Left lung (tissue), 10 donors: ENCODE measurements around the gene NCOA1. TPM values are rescaled to one million over a fixed set of nuclear protein-coding genes. Genes with fewer than 3 reads are reported as not detected.

Experiments
- ATAC-seq: fragments of 200-7000 bp; cut with Tn5 transposase; one replicate; pipeline ENCODE4 v1.9.1; 2020; ENCODE audit warnings: moderate library complexity
- DNase-seq, 4 donors: peaks; one replicate each; pipeline ENCODE4 v3.0.0-alpha.2; 2013 to 2020
- H3K27ac ChIP-seq, 2 donors: fragments of 200-600 bp; sonication (generic) in 1 of 2; one replicate each; pipeline versions ENCODE4 v1.5.0 to v1.8.0; 2020 to 2021
- H3K27me3 ChIP-seq, 2 donors: fragments of 200-600 bp; sonication (generic) in 1 of 2; one replicate each; pipeline versions ENCODE4 v1.5.0 to v1.8.0; 2020 to 2021
- H3K36me3 ChIP-seq, 2 donors: fragments of 200-600 bp; sonication (generic) in 1 of 2; one replicate each; pipeline versions ENCODE4 v1.5.0 to v1.8.0; 2020 to 2021
- H3K4me1 ChIP-seq, 2 donors: fragments of 200-600 bp; one replicate each; pipeline ENCODE4 v1.8.0; 2021
- H3K4me3 ChIP-seq, 2 donors: fragments of 200-600 bp; sonication (generic) in 1 of 2; one replicate each; pipeline versions ENCODE4 v1.5.0 to v1.8.0; 2020 to 2021; ENCODE audit warnings: mild to moderate bottlenecking in 1 of 2
- H3K9me3 ChIP-seq, 2 donors: fragments of 200-600 bp; sonication (generic) in 1 of 2; one replicate each; pipeline versions ENCODE4 v1.5.0 to v1.8.0; 2020 to 2021
- CTCF ChIP-seq, 2 donors: fragments of 200-600 bp; sonication (generic) in 1 of 2; IDR thresholded peaks; one replicate each; pipeline versions ENCODE4 v1.5.0 to v1.8.0; 2021; ENCODE audit warnings: antibody characterized with exemption in 2 of 2
- intact Hi-C, 2 donors: fragments of 100-400 bp; cut with DNase I; formaldehyde crosslinking; loops; one replicate each; pipeline versions ENCODE4 v1.11.2 to v1.14.2; 2022
- polyA plus RNA-seq, 6 donors: library from polyadenylated mRNA; unstranded; fragments of 120-200 nt; gene quantifications; one replicate each; pipeline ENCODE4 v1.2.1, GENCODE V29; 2013; ENCODE audit not compliant: insufficient read length in 6 of 6
- total RNA-seq, 2 donors: library from RNA; stranded (reverse); fragmentation: NEBNext Ultra II Directional; extraction: Animal tissue kit (Norgen Biotek cat#: 25700); gene quantifications; one replicate each; pipeline ENCODE4 v1.2.1, GENCODE V29; 2021
- donor health status: DM: no; HTN: yes; CAD: no.
- donor health status: DM: no; HTN: no; CAD: no.

The NCOA1 gene
- total and polyA plus RNA-seq, 8 donors, result 32.6 to 65.3 (median 59.7) TPM

GRCh38 chr2:24473626-24474025 is 17.4 kb upstream of the NCOA1 start:
- Histone ChIP-seq H3K4me3 (no peak overlapping the region), H3K27me3 (no peaks in the 10 kb centered on the region), H3K36me3 (no peaks in the 10 kb centered on the region), H3K27ac (no peak overlapping the region), H3K4me1 (no peaks in the 10 kb centered on the region), H3K9me3 (no peaks in the 10 kb centered on the region)
- intact Hi-C loops, result no loop called here
- DNase-seq (no peak), ATAC-seq (no peak)
- no peak for TF ChIP-seq CTCF (IDR thresholded peaks at IDR 0.05)

GRCh38 chr2:24474053-24474452 is 17.0 kb upstream of the NCOA1 start:
- Histone ChIP-seq H3K27me3 (no peaks in the 10 kb centered on the region), H3K4me1 (no peaks in the 10 kb centered on the region), H3K9me3 (no peaks in the 10 kb centered on the region), H3K27ac (no peak overlapping the region), H3K4me3 (no peak overlapping the region), H3K36me3 (no peaks in the 10 kb centered on the region)
- no peak for TF ChIP-seq CTCF (IDR thresholded peaks at IDR 0.05)
- ATAC-seq (no peak), DNase-seq (no peak)
- intact Hi-C loops, result no loop called here

DNA sequence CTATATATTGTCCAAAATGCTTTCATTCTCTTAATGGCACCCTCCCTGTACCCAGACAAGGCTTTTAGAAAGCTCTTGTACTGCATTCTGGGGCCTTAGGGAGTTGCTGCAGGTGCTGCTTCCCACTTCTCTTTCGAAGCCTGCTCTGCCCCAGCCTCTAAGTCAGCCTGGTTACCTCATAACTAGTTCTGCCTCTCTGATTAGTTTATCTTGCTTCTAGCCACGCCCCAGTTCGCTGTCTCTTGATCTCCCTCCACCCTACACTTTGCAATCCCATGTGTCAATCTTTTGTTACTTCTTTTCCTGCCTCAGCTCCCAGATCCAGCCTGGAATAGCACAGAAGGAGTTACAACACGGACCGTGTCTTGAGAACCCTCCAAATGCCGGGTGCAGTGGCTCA is 13.8 kb upstream of the NCOA1 start:
- Histone ChIP-seq H3K4me3 (no peak overlapping the region), H3K36me3 (no peaks in the 10 kb centered on the region), H3K27ac (no peak overlapping the region), H3K4me1 (peaks cover 0 to 9% of the 10 kb centered on the region in 2 donors), H3K27me3 (no peaks in the 10 kb centered on the region), H3K9me3 (no peaks in the 10 kb centered on the region)
- no peak for DNase-seq
- TF ChIP-seq CTCF (IDR thresholded peaks at IDR 0.05), result no peak
- ATAC-seq, result no peak
- intact Hi-C loops, result no loop called here

- intact Hi-C loops, result no loop called here
- Histone ChIP-seq H3K27me3 (no peaks in the 10 kb centered on the region), H3K9me3 (no peaks in the 10 kb centered on the region), H3K4me1 (peaks cover 0 to 20% of the 10 kb centered on the region in 2 donors), H3K27ac (no peak overlapping the region), H3K4me3 (no peak overlapping the region), H3K36me3 (no peaks in the 10 kb centered on the region)
- ATAC-seq (no peak), DNase-seq (no peak)
- no peak for TF ChIP-seq CTCF (IDR thresholded peaks at IDR 0.05)
Measured at GRCh38 chr2:24478243-24478642, 12.8 kb upstream of the NCOA1 start.

- no peak for TF ChIP-seq CTCF (IDR thresholded peaks at IDR 0.05)
- Histone ChIP-seq H3K36me3 (no peaks in the 10 kb centered on the region), H3K9me3 (no peaks in the 10 kb centered on the region), H3K4me3 (no peak overlapping the region), H3K27me3 (no peaks in the 10 kb centered on the region), H3K27ac (no peak overlapping the region), H3K4me1 (peaks cover 0 to 25% of the 10 kb centered on the region in 2 donors)
- DNase-seq, result no peak
- no peak for ATAC-seq
- intact Hi-C loops, result no loop called here
Measured at GRCh38 chr2:24480245-24480644, 10.8 kb upstream of the NCOA1 start.
